Measurements from ENCODE around the gene ANKFN1. TPM values are rescaled to one million over a fixed set of nuclear protein-coding genes. Genes with fewer than 3 reads are reported as not detected.

The ANKFN1 gene, protein sequence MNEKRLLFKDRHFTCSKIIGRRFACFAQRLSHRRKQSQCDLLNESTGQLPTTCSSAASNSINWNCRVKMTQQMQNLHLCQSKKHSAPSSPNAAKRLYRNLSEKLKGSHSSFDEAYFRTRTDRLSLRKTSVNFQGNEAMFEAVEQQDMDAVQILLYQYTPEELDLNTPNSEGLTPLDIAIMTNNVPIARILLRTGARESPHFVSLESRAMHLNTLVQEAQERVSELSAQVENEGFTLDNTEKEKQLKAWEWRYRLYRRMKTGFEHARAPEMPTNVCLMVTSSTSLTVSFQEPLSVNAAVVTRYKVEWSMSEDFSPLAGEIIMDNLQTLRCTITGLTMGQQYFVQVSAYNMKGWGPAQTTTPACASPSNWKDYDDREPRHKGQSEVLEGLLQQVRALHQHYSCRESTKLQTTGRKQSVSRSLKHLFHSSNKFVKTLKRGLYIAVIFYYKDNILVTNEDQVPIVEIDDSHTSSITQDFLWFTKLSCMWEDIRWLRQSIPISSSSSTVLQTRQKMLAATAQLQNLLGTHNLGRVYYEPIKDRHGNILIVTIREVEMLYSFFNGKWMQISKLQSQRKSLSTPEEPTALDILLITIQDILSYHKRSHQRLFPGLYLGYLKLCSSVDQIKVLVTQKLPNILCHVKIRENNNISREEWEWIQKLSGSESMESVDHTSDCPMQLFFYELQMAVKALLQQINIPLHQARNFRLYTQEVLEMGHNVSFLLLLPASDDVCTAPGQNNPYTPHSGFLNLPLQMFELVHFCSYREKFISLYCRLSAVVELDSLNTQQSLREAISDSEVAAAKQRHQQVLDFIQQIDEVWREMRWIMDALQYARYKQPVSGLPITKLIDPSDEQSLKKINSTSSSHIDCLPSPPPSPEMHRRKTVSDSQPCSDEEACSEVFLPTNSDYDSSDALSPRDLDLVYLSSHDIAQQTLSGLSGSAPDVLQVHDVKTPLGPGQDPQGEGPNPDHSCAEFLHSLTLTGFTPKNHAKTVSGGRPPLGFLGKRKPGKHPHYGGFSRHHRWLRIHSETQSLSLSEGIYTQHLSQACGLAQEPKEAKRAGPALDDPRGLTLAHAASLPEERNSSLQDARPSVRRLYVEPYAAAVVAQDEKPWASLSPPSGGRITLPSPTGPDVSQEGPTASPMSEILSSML
- 0.11 and 0.21 TPM in 2 replicates for total RNA-seq
- long read RNA-seq = 0 reads

DNA sequence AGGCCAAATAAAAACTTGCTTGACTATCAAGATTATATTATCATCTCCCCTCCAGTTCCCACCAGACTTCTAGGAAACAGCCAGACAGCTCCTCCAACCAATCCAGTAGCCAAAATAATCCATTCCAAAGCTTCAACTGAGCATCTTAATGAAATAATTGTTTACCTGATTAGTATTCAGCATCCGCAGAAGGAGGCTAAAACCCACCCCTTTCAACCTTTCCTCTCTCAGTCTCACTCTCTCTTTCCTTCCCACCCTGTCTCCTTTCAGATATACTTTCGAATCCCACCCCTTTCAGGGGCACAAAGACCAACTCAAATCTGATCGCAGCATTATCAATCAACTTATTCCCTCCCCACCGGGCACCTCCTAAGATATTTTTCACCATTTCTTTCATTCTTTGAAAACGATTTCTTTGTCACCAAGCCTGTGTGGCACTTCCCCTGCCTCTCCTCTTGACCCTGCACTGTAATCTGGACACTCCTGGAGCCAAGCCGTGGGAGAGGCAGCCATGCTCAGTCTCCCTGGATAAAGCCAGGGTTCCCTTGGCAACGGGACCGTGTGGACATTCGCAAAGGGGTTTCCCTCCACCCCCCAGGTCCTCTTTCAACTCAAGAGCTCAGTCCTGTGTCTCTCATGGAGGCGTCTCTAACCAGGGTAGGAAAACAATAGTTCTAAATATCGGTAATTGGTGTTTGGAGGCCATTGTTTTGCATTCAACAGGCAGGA lies at the start of gene ANKFN1:
ANKFN1 (plus strand) TSS at position 602 of the 729 bp plus-strand sequence. CDS start 59,193 bp downstream, outside the sequence.
- H3K27ac Mint-ChIP-seq (ENCODE audit: unreplicated experiment) = peak within 1 kb of the TSS; percentile 95
- peak within 1 kb of the TSS; percentile 8 for H3K4me3 Mint-ChIP-seq
- TF ChIP-seq, protein P1, sequence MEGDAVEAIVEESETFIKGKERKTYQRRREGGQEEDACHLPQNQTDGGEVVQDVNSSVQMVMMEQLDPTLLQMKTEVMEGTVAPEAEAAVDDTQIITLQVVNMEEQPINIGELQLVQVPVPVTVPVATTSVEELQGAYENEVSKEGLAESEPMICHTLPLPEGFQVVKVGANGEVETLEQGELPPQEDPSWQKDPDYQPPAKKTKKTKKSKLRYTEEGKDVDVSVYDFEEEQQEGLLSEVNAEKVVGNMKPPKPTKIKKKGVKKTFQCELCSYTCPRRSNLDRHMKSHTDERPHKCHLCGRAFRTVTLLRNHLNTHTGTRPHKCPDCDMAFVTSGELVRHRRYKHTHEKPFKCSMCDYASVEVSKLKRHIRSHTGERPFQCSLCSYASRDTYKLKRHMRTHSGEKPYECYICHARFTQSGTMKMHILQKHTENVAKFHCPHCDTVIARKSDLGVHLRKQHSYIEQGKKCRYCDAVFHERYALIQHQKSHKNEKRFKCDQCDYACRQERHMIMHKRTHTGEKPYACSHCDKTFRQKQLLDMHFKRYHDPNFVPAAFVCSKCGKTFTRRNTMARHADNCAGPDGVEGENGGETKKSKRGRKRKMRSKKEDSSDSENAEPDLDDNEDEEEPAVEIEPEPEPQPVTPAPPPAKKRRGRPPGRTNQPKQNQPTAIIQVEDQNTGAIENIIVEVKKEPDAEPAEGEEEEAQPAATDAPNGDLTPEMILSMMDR (conservative IDR thresholded peaks at IDR 0.05) = no peak
- no peaks in the 10 kb centered on the region for H3K9me3 Mint-ChIP-seq
- no peaks in the 10 kb centered on the region for H3K27me3 Mint-ChIP-seq (ENCODE audit: low read depth)
- DNase-seq (ENCODE audit: low read depth, low spot score) = no peak
- H3K36me3 Mint-ChIP-seq (ENCODE audit: low read depth) = no peaks in the 10 kb centered on the region
- peaks cover 15% of the 10 kb centered on the region for H3K4me1 Mint-ChIP-seq

DNA sequence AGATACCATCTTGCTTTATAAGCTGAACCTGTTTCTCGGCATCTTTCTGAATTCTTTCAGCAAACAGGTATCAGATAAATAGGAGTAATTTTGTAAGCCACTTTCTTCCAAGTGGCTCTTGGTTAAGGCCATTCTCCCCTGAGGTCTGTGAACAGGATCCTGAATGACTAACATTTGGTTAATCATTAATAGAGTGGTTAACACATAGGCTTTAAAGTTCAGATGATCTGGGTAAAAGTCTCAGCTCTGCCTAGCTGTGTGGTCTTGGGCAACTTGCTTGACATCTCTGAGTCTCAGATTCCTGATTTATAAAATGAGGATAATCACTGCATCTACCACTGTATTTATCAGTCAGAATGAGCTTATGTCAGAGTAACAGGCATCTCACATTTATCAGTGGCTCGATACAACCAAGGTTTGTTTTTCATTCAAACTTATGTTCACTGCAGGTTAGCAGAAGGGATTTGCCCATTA lies 44.4 kb upstream of the ANKFN1 start:
- H3K4me1 Mint-ChIP-seq = no peaks in the 10 kb centered on the region
- no peaks in the 10 kb centered on the region for H3K36me3 Mint-ChIP-seq (ENCODE audit: low read depth)
- peaks cover 18% of the 10 kb centered on the region for H3K27me3 Mint-ChIP-seq (ENCODE audit: low read depth)
- H3K4me3 Mint-ChIP-seq = no peak overlapping the region
- DNase-seq (ENCODE audit: low read depth, low spot score) = no peak
- TF ChIP-seq, protein P1 (conservative IDR thresholded peaks at IDR 0.05) = no peak
- H3K9me3 Mint-ChIP-seq = no peaks in the 10 kb centered on the region
- H3K27ac Mint-ChIP-seq (ENCODE audit: unreplicated experiment) = no peak overlapping the region

DNA sequence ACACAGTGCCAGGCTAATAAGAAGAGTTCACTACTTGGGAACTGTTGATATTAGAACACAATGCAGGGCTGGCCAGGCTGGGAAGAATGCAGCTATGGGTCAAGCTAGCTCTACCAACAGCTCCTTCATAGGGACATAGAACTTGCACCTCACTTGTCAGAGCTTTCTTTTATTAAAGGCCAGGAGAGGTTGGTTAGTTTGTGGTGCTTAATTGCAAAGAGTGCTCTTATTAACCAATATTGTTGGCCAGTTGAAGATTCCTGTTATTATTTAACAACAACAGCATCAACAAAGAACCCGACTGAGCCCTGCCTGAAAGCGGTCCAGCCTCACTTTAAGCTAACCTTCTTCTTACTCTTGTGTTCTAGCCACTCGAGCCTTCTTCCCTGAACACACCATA lies 43.4 kb upstream of the ANKFN1 start:
- Mint-ChIP-seq H3K27ac (ENCODE audit: unreplicated experiment) (no peak overlapping the region), H3K4me1 (no peaks in the 10 kb centered on the region), H3K4me3 (no peak overlapping the region), H3K36me3 (ENCODE audit: low read depth) (no peaks in the 10 kb centered on the region), H3K27me3 (ENCODE audit: low read depth) (peaks cover 16% of the 10 kb centered on the region), H3K9me3 (no peaks in the 10 kb centered on the region)
- TF ChIP-seq, protein P1 (conservative IDR thresholded peaks at IDR 0.05) = no peak
- DNase-seq (ENCODE audit: low read depth, low spot score) = no peak

DNA sequence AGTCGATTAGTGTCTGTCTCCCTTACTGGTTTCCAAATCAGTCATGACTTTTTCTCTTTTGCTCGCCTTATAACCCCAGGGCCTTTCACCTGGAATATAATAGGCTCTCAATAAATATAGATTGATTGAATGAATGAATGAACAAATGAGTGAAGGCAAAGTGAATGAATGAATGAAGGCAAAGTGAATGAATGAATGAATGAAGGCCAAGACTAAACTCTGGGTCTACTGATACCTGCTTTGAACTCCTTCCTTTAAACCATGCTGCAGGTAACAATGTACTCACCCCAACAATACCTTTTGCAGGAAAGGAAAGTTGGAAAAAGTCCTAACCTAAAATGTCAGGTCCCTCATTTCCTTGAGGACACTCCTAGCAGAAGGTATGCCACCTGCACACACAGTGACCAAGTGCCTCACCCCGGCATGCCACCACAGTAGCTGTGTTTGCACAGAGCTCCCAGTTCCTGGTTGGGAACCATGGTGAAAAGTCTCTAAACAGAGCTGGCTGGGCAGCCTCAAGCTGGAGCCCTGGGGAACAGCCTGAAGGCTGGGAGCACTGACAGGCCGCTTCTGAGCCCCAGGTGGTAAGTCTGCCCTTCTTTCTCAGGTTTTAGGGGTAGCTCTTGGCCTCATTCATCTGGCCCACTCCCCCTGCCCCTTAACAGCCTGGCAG lies 42.7 kb upstream of the ANKFN1 start:
- Mint-ChIP-seq H3K36me3 (ENCODE audit: low read depth) (no peaks in the 10 kb centered on the region), H3K9me3 (no peaks in the 10 kb centered on the region), H3K27ac (ENCODE audit: unreplicated experiment) (no peak overlapping the region), H3K4me3 (no peak overlapping the region), H3K4me1 (no peaks in the 10 kb centered on the region), H3K27me3 (ENCODE audit: low read depth) (peaks cover 8% of the 10 kb centered on the region)
- no peak for DNase-seq (ENCODE audit: low read depth, low spot score)
- TF ChIP-seq, protein P1 (conservative IDR thresholded peaks at IDR 0.05) = no peak

All from neural crest cell (in vitro differentiated cells).